DND-41 (cell line): Measurements from ENCODE around the gene DDN.

Experiments used
- ATAC-seq: fragments of 200-7000 bp; cut with Tn5 transposase; 3 replicates; pipeline ENCODE4 v1.9.1; 2021; ENCODE audit warnings: low read depth; ENCODE audit not compliant: insufficient read depth
- DNase-seq: peaks from one replicate; pipeline ENCODE4 v3.0.0-alpha.2; 2020
- H2AFZ ChIP-seq: 2 replicates; pipeline ENCODE4 v1.6.0; 2012; ENCODE audit warnings: low read depth, low read length
- H3K27ac ChIP-seq: 2 replicates; pipeline ENCODE4 v1.5.1; 2012; ENCODE audit warnings: low read length, inconsistent platforms
- H3K27me3 ChIP-seq: fragments of 200-600 bp; sonication (generic); 2 replicates; pipeline ENCODE4 v1.6.0; 2012; ENCODE audit warnings: low read length, mild to moderate bottlenecking, inconsistent platforms; ENCODE audit not compliant: insufficient read depth, poor library complexity
- H3K36me3 ChIP-seq: 2 replicates; pipeline ENCODE4 v1.5.1; 2012; ENCODE audit warnings: low read length, inconsistent platforms; ENCODE audit not compliant: insufficient read depth
- H3K4me1 ChIP-seq: 2 replicates; pipeline ENCODE4 v1.5.1; 2012; ENCODE audit warnings: mild to moderate bottlenecking, low read length; ENCODE audit not compliant: insufficient read depth
- H3K4me2 ChIP-seq: 2 replicates; pipeline ENCODE4 v1.6.0; 2012; ENCODE audit warnings: mild to moderate bottlenecking, moderate library complexity, low read length, inconsistent platforms; ENCODE audit not compliant: insufficient read depth
- H3K4me3 ChIP-seq, 2 experiments: fragments of 200-600 bp in 1 of 2; shearing (Covaris generic) in 1 of 2; 2 replicates each; pipeline ENCODE4 v1.5.1; 2012 to 2016; ENCODE audit warnings: inconsistent platforms in 2 of 2, low read length in 2 of 2, mild to moderate bottlenecking in 2 of 2, low read depth in 1 of 2, moderate library complexity in 1 of 2
- H3K79me2 ChIP-seq: 2 replicates; pipeline ENCODE4 v1.6.0; 2012; ENCODE audit warnings: low read length, inconsistent platforms; ENCODE audit not compliant: insufficient read depth
- H3K9ac ChIP-seq: 2 replicates; pipeline ENCODE4 v1.6.0; 2012; ENCODE audit warnings: low read depth, mild to moderate bottlenecking, inconsistent platforms, low read length, moderate library complexity
- H3K9me3 ChIP-seq: 2 replicates; pipeline ENCODE4 v1.5.1; 2012; ENCODE audit warnings: low read length, moderate library complexity, mild to moderate bottlenecking, inconsistent platforms; ENCODE audit not compliant: insufficient read depth, severe bottlenecking
- H4K20me1 ChIP-seq: 2 replicates; pipeline ENCODE4 v1.6.0; 2012; ENCODE audit warnings: low read length; ENCODE audit not compliant: insufficient read depth
- CTCF ChIP-seq: IDR thresholded peaks from 2 replicates; pipeline ENCODE4 v1.5.1; 2012; ENCODE audit warnings: borderline replicate concordance, low read length, moderate library complexity, mild to moderate bottlenecking; ENCODE audit not compliant: poor library complexity, severe bottlenecking; ENCODE audit errors: extremely low read depth
- EZH2 ChIP-seq: IDR thresholded peaks from 3 replicates; pipeline ENCODE4 v1.6.1; 2012; ENCODE audit warnings: borderline replicate concordance, low read depth, mild to moderate bottlenecking, moderate library complexity, low read length, inconsistent platforms; ENCODE audit not compliant: severe bottlenecking

The DDN gene

DNA sequence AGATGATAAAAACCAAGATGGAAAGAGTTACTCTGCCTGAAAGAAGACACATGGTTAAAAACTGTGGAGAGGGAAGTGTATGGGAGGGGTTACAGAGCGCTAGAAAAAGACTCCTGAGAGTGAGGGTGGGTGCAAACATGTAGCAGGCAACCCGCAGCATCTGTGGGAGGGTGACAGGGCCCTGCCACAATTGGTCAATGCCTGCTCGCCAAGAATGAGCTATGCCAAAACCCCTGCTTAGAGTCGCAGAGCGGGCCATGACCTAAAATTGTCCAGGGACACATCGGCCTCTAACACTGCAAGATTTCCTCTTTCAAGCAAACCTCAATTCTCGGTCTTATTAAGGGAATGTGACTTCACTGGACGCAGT is 18.7 kb upstream of the DDN start:
- Histone ChIP-seq H4K20me1 (no peaks in the 10 kb centered on the region), H3K4me2 (peak overlapping the region; percentile 91), H3K27ac (peak overlapping the region; percentile 82), H2AFZ (peak overlapping the region; percentile 85), H3K4me3 (peak overlapping the region; percentile 36 to 66), H3K36me3 (peaks cover 30% of the 10 kb centered on the region), H3K27me3 (no peaks in the 10 kb centered on the region), H3K9ac (peak overlapping the region; percentile 70), H3K9me3 (no peaks in the 10 kb centered on the region), H3K79me2 (peaks cover 38% of the 10 kb centered on the region), H3K4me1 (peaks cover 30% of the 10 kb centered on the region)
- peak; percentile 47 for DNase-seq
- TF ChIP-seq CTCF = no peak
- TF ChIP-seq EZH2 = no peak
- peak; percentile 9; the same call in 2 of the 3 replicates for ATAC-seq

GRCh38 chr12:49015196-49015595 is 16.0 kb upstream of the DDN start:
- TF ChIP-seq EZH2 (no peak), CTCF (no peak)
- Histone ChIP-seq H3K4me3 (no peak overlapping the region), H3K36me3 (peaks cover 24% of the 10 kb centered on the region), H3K4me1 (peaks cover 27% of the 10 kb centered on the region), H3K79me2 (peaks cover 38% of the 10 kb centered on the region), H3K4me2 (no peak overlapping the region), H4K20me1 (no peaks in the 10 kb centered on the region), H3K9ac (no peak overlapping the region), H3K27me3 (no peaks in the 10 kb centered on the region), H3K27ac (no peak overlapping the region), H3K9me3 (no peaks in the 10 kb centered on the region), H2AFZ (no peak overlapping the region)
- no peak for ATAC-seq
- DNase-seq = no peak

DNA sequence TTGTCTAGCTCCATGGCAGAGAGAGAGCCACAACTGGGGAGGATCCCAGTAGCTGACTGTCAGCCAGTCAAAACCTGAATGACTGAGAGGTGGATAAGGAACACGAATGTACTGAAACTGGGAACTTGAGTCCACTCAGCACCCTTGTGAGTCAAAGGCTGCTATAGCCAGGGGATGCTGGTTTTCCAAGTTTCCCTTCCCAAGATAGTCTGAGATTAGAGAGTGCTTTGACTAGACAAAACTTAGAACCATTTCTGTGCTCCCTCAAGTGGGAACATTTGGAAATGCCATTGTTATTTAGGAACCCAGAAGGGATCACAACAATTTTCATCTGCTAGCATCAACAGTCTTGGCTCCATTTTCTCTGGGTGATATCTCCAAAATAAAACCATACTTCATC is 15.4 kb upstream of the DDN start:
- no peaks in the 10 kb centered on the region for H3K9me3 ChIP-seq
- no peak overlapping the region for H2AFZ ChIP-seq
- no peaks in the 10 kb centered on the region for H3K27me3 ChIP-seq
- no peak for ATAC-seq
- H3K4me1 ChIP-seq = peaks cover 22% of the 10 kb centered on the region
- no peak for DNase-seq
- TF ChIP-seq CTCF = peak; percentile 30
- no peak for TF ChIP-seq EZH2
- no peak overlapping the region for H3K9ac ChIP-seq
- H3K79me2 ChIP-seq = peaks cover 38% of the 10 kb centered on the region
- no peak overlapping the region for H3K27ac ChIP-seq
- no peak overlapping the region for H3K4me3 ChIP-seq
- peaks cover 25% of the 10 kb centered on the region for H3K36me3 ChIP-seq
- no peaks in the 10 kb centered on the region for H4K20me1 ChIP-seq
- H3K4me2 ChIP-seq = no peak overlapping the region

DNA sequence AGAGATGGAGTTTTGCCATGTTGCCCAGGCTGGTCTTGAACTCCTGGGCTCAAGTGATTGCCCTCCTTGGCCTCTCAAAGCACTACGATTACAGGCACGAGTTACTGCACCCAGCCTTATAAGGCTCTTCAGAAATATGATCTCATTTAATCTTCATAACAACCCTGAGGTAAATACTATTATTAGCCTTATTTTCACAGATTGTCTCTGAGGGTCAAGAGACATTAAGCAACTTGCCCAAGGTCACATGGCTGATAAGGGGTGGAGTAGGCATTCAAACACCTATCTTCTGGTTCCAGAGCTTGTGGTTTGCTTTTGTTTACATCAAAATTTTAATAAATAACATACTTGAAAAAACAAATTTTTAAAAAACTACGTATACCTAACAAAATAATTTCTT is 14.3 kb upstream of the DDN start:
- DNase-seq (no peak), ATAC-seq (no peak)
- Histone ChIP-seq H3K27me3 (no peaks in the 10 kb centered on the region), H2AFZ (no peak overlapping the region), H3K4me1 (peaks cover 19% of the 10 kb centered on the region), H3K79me2 (peaks cover 38% of the 10 kb centered on the region), H3K9me3 (no peaks in the 10 kb centered on the region), H3K27ac (no peak overlapping the region), H3K9ac (no peak overlapping the region), H3K4me2 (no peak overlapping the region), H4K20me1 (no peaks in the 10 kb centered on the region), H3K36me3 (peaks cover 29% of the 10 kb centered on the region), H3K4me3 (no peak overlapping the region)
- no peak for TF ChIP-seq EZH2
